ENCODE results near the gene AFG1L.
"Not testable (repeated sequence)": the region's sequence is repeated elsewhere in the genome, so short reads cannot be mapped to it uniquely, and the experiment has no call there.

The AFG1L gene

GRCh38 chr6:108291091-108291490 lies 3.8 kb upstream of the AFG1L start:
- no peak for DNase-seq

GRCh38 chr6:108292561-108292960 lies 2.3 kb upstream of the AFG1L start:
- DNase-seq: not testable (repeated sequence)

GRCh38 chr6:108293527-108294296 lies 1.1 kb upstream of the AFG1L start:
- DNase-seq: no peak

GRCh38 chr6:108294297-108294726 lies 542 bp upstream of the AFG1L start:
- no peak for DNase-seq

GRCh38 chr6:108295676-108296075 lies 822 bp downstream of the AFG1L start:
- no peak for DNase-seq

GRCh38 chr6:108302386-108302785 lies 7.5 kb downstream of the AFG1L start:
- DNase-seq: no peak

GRCh38 chr6:108304646-108305045 lies 9.8 kb downstream of the AFG1L start:
- DNase-seq: no peak

- not testable (repeated sequence) for DNase-seq
These were observed 13.8 kb downstream of the AFG1L start for GRCh38 chr6:108308641-108309040.

GRCh38 chr6:108309844-108310243 lies 15.0 kb downstream of the AFG1L start:
- no peak for DNase-seq

- no peak for DNase-seq
These were observed 17.8 kb downstream of the AFG1L start for GRCh38 chr6:108312605-108313004.

GRCh38 chr6:108321253-108321747 lies 26.4 kb downstream of the AFG1L start:
- DNase-seq: no peak

GRCh38 chr6:108322728-108323127 lies 27.9 kb downstream of the AFG1L start:
- no peak for DNase-seq

GRCh38 chr6:108323710-108324466 lies 29.0 kb downstream of the AFG1L start:
- DNase-seq: no peak

GRCh38 chr6:108330221-108330785 lies 35.4 kb downstream of the AFG1L start:
- not testable (repeated sequence) for DNase-seq

GRCh38 chr6:108330806-108331205 lies 36.0 kb downstream of the AFG1L start:
- DNase-seq: no peak

- DNase-seq: no peak
These were observed 37.1 kb downstream of the AFG1L start for GRCh38 chr6:108331982-108332381.

GRCh38 chr6:108336971-108337370 lies 42.1 kb downstream of the AFG1L start:
- no peak for DNase-seq

GRCh38 chr6:108337721-108338120 lies 42.9 kb downstream of the AFG1L start:
- no peak for DNase-seq

GRCh38 chr6:108341372-108341771 lies 46.5 kb downstream of the AFG1L start:
- no peak for DNase-seq

- no peak for DNase-seq
These were observed 49.0 kb downstream of the AFG1L start for GRCh38 chr6:108343894-108344293.

- DNase-seq: no peak
These were observed 53.9 kb downstream of the AFG1L start for GRCh38 chr6:108348655-108349349.

GRCh38 chr6:108350528-108350927 lies 55.7 kb downstream of the AFG1L start:
- no peak for DNase-seq

GRCh38 chr6:108353853-108354252 lies 59.0 kb downstream of the AFG1L start:
- no peak for DNase-seq

Measured in stimulated activated CD4-positive, alpha-beta T cell treated with anti-CD3 and anti-CD28 coated beads, Interleukin-4, amount 100 ng/mL, for 24 hours (primary cell).